H1 (cell line): ENCODE measurements around the gene DPYD. TPM values are rescaled to one million over a fixed set of nuclear protein-coding genes. Genes with fewer than 3 reads are reported as not detected.

Source experiments
- CTCF ChIA-PET: fragments of 300-600 bp; sonication (Branson Sonifier 250); formaldehyde crosslinking; loops from one replicate; lab custom pipeline; 2021; ENCODE audit not compliant: partially characterized antibody; lab: Charles Lee
- POLR2A ChIA-PET: fragments of 300-600 bp; sonication (Branson Sonifier 250); formaldehyde crosslinking; loops from one replicate; lab custom pipeline; 2021; ENCODE audit warnings: inconsistent platforms; ENCODE audit not compliant: partially characterized antibody; lab: Charles Lee
- DNase-seq, 2 experiments: peaks; one replicate each; pipeline versions ENCODE4 v3.0.0 to v3.0.0-alpha.2; 2010 to 2022; ENCODE audit warnings: low spot score in 2 of 2, low read depth in 1 of 2, mixed read lengths in 1 of 2
- FAIRE-seq: peaks from 2 replicates; lab custom pipeline; 2011; peaks lifted over from hg19 to GRCh38; lab: Jason Lieb, UNC
- H2AFZ ChIP-seq: 2 replicates; pipeline ENCODE4 v1.8.1; 2012; ENCODE audit warnings: low read length, inconsistent platforms
- H2AK5ac ChIP-seq: 2 replicates; pipeline ENCODE4 v1.6.1; 2013; ENCODE audit warnings: low read depth, low read length
- H2BK120ac ChIP-seq: replicated peaks from 2 replicates; pipeline ENCODE3; 2013; ENCODE audit warnings: low read depth, low read length, inconsistent platforms
- H2BK12ac ChIP-seq: 2 replicates; pipeline ENCODE4 v1.6.1; 2013; ENCODE audit warnings: low read depth, low read length
- H2BK15ac ChIP-seq: 2 replicates; pipeline ENCODE4 v1.6.1; 2013; ENCODE audit warnings: low read length
- H2BK20ac ChIP-seq: 2 replicates; pipeline ENCODE4 v1.6.1; 2013; ENCODE audit warnings: low read length
- H2BK5ac ChIP-seq: 2 replicates; pipeline ENCODE4 v1.6.1; 2013; ENCODE audit warnings: low read depth, low read length
- H3K14ac ChIP-seq: 2 replicates; pipeline ENCODE4 v1.6.1; 2013; ENCODE audit warnings: inconsistent platforms; ENCODE audit not compliant: insufficient read length
- H3K18ac ChIP-seq: 2 replicates; pipeline ENCODE4 v1.6.1; 2013; ENCODE audit warnings: low read length; ENCODE audit errors: extremely low read depth
- H3K23ac ChIP-seq: 2 replicates; pipeline ENCODE4 v1.6.1; 2013; ENCODE audit warnings: inconsistent platforms; ENCODE audit not compliant: insufficient read length
- H3K23me2 ChIP-seq: 2 replicates; pipeline ENCODE4 v1.6.1; 2013; ENCODE audit warnings: low read depth, low read length
- H3K27ac ChIP-seq: 2 replicates; pipeline ENCODE4 v1.6.1; 2011; ENCODE audit warnings: low read depth, low read length, inconsistent platforms
- H3K27me3 ChIP-seq, 4 experiments: replicated peaks in 1 of 4; 1 replicate in 1 of 4; 2 replicates in 3 of 4; pipeline versions ENCODE4 v1.6.1 to v1.8.1; 2011 to 2013; ENCODE audit warnings: low read length in 3 of 4, mild to moderate bottlenecking in 3 of 4, inconsistent platforms in 2 of 4, mixed read lengths in 2 of 4, moderate library complexity in 1 of 4; ENCODE audit not compliant: control insufficient read depth in 3 of 4, insufficient read depth in 3 of 4; ENCODE audit errors: extremely low read depth in 1 of 4
- H3K36me3 ChIP-seq, 4 experiments: 2 replicates each; pipeline versions ENCODE4 v1.6.1 to v1.8.1; 2011 to 2013; ENCODE audit warnings: mild to moderate bottlenecking in 4 of 4, low read length in 3 of 4, moderate library complexity in 2 of 4, control low read depth in 1 of 4, inconsistent platforms in 1 of 4; ENCODE audit not compliant: insufficient read depth in 4 of 4, control insufficient read depth in 2 of 4
- H3K4ac ChIP-seq: replicated peaks from 2 replicates; pipeline ENCODE3; 2013; ENCODE audit warnings: low read length, low read depth, mixed read lengths, inconsistent platforms; ENCODE audit not compliant: insufficient read length
- H3K4me1 ChIP-seq, 4 experiments: replicated peaks in 1 of 4; 1 replicate in 1 of 4; 2 replicates in 3 of 4; pipeline versions ENCODE4 v1.6.1 to v1.8.1; 2011 to 2013; ENCODE audit warnings: low read length in 3 of 4, inconsistent platforms in 2 of 4, mixed read lengths in 1 of 4; ENCODE audit not compliant: insufficient read depth in 4 of 4, control insufficient read depth in 3 of 4
- H3K4me2 ChIP-seq, 2 experiments: 2 replicates each; pipeline versions ENCODE4 v1.6.1 to v1.8.1; 2011 to 2013; ENCODE audit warnings: low read depth in 2 of 2, low read length in 2 of 2, control low read depth in 1 of 2, inconsistent platforms in 1 of 2, mild to moderate bottlenecking in 1 of 2; ENCODE audit not compliant: insufficient read depth in 1 of 2
- H3K4me3 ChIP-seq, 4 experiments: fragments of 200-600, 300-600 bp in 1 of 4; sonication (generic), shearing (Covaris generic), sonication (Bioruptor Twin) in 1 of 4; 2 replicates each; pipeline versions ENCODE4 v1.5.1 to v1.8.1; 2011 to 2016; ENCODE audit warnings: low read length in 4 of 4, low read depth in 3 of 4, control low read depth in 2 of 4, inconsistent platforms in 2 of 4, mild to moderate bottlenecking in 2 of 4, mixed read lengths in 1 of 4, moderate library complexity in 1 of 4; ENCODE audit not compliant: insufficient read depth in 2 of 4; ENCODE audit errors: extremely low read depth in 1 of 4
- H3K56ac ChIP-seq: replicated peaks from 2 replicates; pipeline ENCODE3; 2013; ENCODE audit warnings: low read depth, mild to moderate bottlenecking, mixed read lengths, low read length, inconsistent platforms; ENCODE audit not compliant: insufficient read length
- H3K79me1 ChIP-seq: 2 replicates; pipeline ENCODE4 v1.6.1; 2013; ENCODE audit warnings: low read depth, low read length, control low read depth
- H3K79me2 ChIP-seq, 2 experiments: 2 replicates each; pipeline versions ENCODE4 v1.6.1 to v1.8.1; 2012 to 2013; ENCODE audit warnings: low read length in 2 of 2, mild to moderate bottlenecking in 2 of 2, inconsistent platforms in 1 of 2; ENCODE audit not compliant: insufficient read depth in 2 of 2, control insufficient read depth in 1 of 2
- H3K9ac ChIP-seq, 4 experiments: replicated peaks in 1 of 4; 1 replicate in 1 of 4; 2 replicates in 3 of 4; pipeline versions ENCODE4 v1.6.1 to v1.8.1; 2011 to 2013; ENCODE audit warnings: low read depth in 3 of 4, low read length in 3 of 4, control low read depth in 2 of 4, mild to moderate bottlenecking in 2 of 4, moderate library complexity in 2 of 4, inconsistent platforms in 1 of 4; ENCODE audit errors: extremely low read depth in 1 of 4
- H3K9me3 ChIP-seq, 2 experiments: 2 replicates each; pipeline versions ENCODE4 v1.6.1 to v1.8.1; 2012 to 2013; ENCODE audit warnings: mild to moderate bottlenecking in 2 of 2, moderate library complexity in 2 of 2, control low read depth in 1 of 2, inconsistent platforms in 1 of 2, low read depth in 1 of 2, low read length in 1 of 2, mixed read lengths in 1 of 2; ENCODE audit not compliant: insufficient read depth in 2 of 2
- H4K20me1 ChIP-seq, 2 experiments: replicated peaks in 1 of 2; 2 replicates each; pipeline versions ENCODE3 to v1.8.1; 2011 to 2013; ENCODE audit warnings: inconsistent platforms in 2 of 2, low read length in 2 of 2, mild to moderate bottlenecking in 1 of 2; ENCODE audit not compliant: insufficient read depth in 2 of 2, control insufficient read depth in 1 of 2
- H4K5ac ChIP-seq: 2 replicates; pipeline ENCODE4 v1.6.1; 2013; ENCODE audit warnings: low read length, low read depth, mixed read lengths, inconsistent platforms; ENCODE audit not compliant: insufficient read length
- H4K8ac ChIP-seq: 2 replicates; pipeline ENCODE4 v1.8.0; 2013; ENCODE audit warnings: mild to moderate bottlenecking, moderate library complexity, low read length, inconsistent platforms; ENCODE audit not compliant: insufficient read depth; ENCODE audit errors: extremely low read depth
- H4K91ac ChIP-seq: replicated peaks from 2 replicates; pipeline ENCODE3; 2013; ENCODE audit warnings: low read length, mixed read lengths, inconsistent platforms; ENCODE audit not compliant: insufficient read length
- EP300 ChIP-seq, 2 experiments: IDR thresholded peaks; 1 replicate in 1 of 2; 2 replicates in 1 of 2; pipeline ENCODE4 v1.6.1; 2011 to 2012; ENCODE audit warnings: low read depth in 2 of 2, low read length in 2 of 2, mild to moderate bottlenecking in 2 of 2, borderline replicate concordance in 1 of 2, inconsistent platforms in 1 of 2, moderate library complexity in 1 of 2
- EZH2 ChIP-seq: fragments of 200-600 bp; sonication (generic); IDR thresholded peaks from 2 replicates; pipeline ENCODE4 v1.7.1; 2012; ENCODE audit warnings: low read depth, mild to moderate bottlenecking, moderate library complexity, low read length, inconsistent platforms; ENCODE audit not compliant: severe bottlenecking
- FOSL1 ChIP-seq: IDR thresholded peaks from 2 replicates; pipeline ENCODE4 v1.6.1; 2011; ENCODE audit warnings: mild to moderate bottlenecking, low read depth, low read length, moderate library complexity; ENCODE audit not compliant: insufficient read depth
- NRF1 ChIP-seq: IDR thresholded peaks from 2 replicates; pipeline ENCODE4 v1.6.1; 2011; ENCODE audit warnings: mild to moderate bottlenecking, low read depth, low read length, improper control_type of control experiment
- POU5F1 ChIP-seq: IDR thresholded peaks from 2 replicates; pipeline ENCODE4 v1.6.1; 2011; ENCODE audit warnings: low read depth, mild to moderate bottlenecking, low read length, moderate library complexity
- RBBP5 ChIP-seq: IDR thresholded peaks from 2 replicates; pipeline ENCODE4 v1.7.1; 2012; ENCODE audit warnings: low read depth, mild to moderate bottlenecking, inconsistent platforms, low read length, moderate library complexity, borderline replicate concordance
- RFX5 ChIP-seq: IDR thresholded peaks from 2 replicates; pipeline ENCODE4 v1.6.1; 2011; ENCODE audit warnings: low read depth, low read length, improper control_type of control experiment, borderline replicate concordance
- YY1 ChIP-seq: IDR thresholded peaks from 2 replicates; pipeline ENCODE4 v1.6.1; 2011; ENCODE audit warnings: low read depth, mild to moderate bottlenecking, low read length
- WGBS, 2 experiments: shearing (Covaris generic) in 1 of 2; methylation state at CpG; one replicate each; pipeline versions ENCODE4 v1.1.6 to v1.1.7; 2013 to 2015; ENCODE audit warnings: low lambda C conversion rate in 2 of 2, mixed read lengths in 2 of 2, inconsistent platforms in 1 of 2, low coverage in 1 of 2, missing lambda C conversion rate in 1 of 2; ENCODE audit not compliant: insufficient replicate concordance in 2 of 2, insufficient coverage in 1 of 2, insufficient read length in 1 of 2; ENCODE audit errors: extremely low coverage in 1 of 2, missing lambda C conversion rate in 1 of 2; 5-methylcytosine and 5-hydroxymethylcytosine counted together
- polyA plus RNA-seq, 7 experiments: library from polyadenylated mRNA; depleted of rRNA in 3 of 7; stranded (reverse) in 5 of 7; unstranded in 2 of 7; fragments of >200 nt in 5 of 7; fragments of 200-250 nt in 2 of 7; gene quantifications; 1 replicate in 5 of 7; 2 replicates in 1 of 7; 4 replicates in 1 of 7; pipeline versions ENCODE4 v1.2.1 to v1.2.3, GENCODE V29; 2011 to 2013; ENCODE audit warnings: missing spikeins in 2 of 7, mixed read lengths in 2 of 7
- total RNA-seq: library from RNA; stranded (reverse); fragmentation: NEBNext Ultra II Directional; extraction: Animal tissue kit (Norgen Biotek cat#: 25700); gene quantifications from 2 replicates; pipeline ENCODE4 v1.2.1, GENCODE V29; 2021

Gene DPYD
- total and polyA plus RNA-seq, 2 of the 8 experiments (the other 6 are each of a cell fraction or from before 2014, with no cell fraction given) = 0.29 to 0.73 TPM

DNA sequence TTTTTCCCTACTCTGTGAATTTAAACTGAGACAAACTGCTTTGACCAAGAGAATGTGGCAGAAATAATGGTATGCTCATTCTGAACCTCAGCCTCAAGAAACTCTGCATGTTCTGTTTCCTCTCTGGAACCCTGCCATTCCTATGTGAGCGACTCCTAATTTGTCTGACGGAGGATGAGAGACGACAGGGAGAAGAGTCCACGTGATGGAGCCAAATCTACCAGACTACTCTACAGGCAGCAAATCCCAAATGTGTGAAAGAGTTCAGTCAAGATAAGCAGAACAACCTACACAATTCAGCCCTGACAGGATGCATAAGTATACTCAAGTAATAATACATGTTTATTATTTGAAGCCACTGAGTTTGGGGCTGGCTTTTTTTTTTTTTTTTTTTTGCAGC lies 153.5 kb downstream of the DPYD start:
- Histone ChIP-seq H3K4ac (no peak overlapping the region), H4K20me1 (no peaks in the 10 kb centered on the region), H3K79me1 (no peaks in the 10 kb centered on the region), H4K91ac (no peak overlapping the region), H3K36me3 (no peaks in the 10 kb centered on the region), H4K5ac (no peak overlapping the region), H3K4me3 (no peak overlapping the region), H3K79me2 (no peaks in the 10 kb centered on the region), H2BK120ac (no peak overlapping the region), H3K23me2 (no peaks in the 10 kb centered on the region), H3K9me3 (no peaks in the 10 kb centered on the region), H2BK5ac (no peak overlapping the region), H3K23ac (no peak overlapping the region), H2AK5ac (no peak overlapping the region), H2BK15ac (no peak overlapping the region), H2BK12ac (no peak overlapping the region), H3K27me3 (peaks cover 0 to 1% (median 0%) of the 10 kb centered on the region in 4 experiments; a peak in 1 of 7 replicates), H3K18ac (no peak overlapping the region), H3K14ac (no peak overlapping the region), H2BK20ac (no peak overlapping the region), H4K8ac (no peak overlapping the region), H3K4me1 (no peaks in the 10 kb centered on the region), H3K27ac (no peak overlapping the region), H2AFZ (no peak overlapping the region), H3K9ac (no peak overlapping the region), H3K56ac (no peak overlapping the region), H3K4me2 (no peak overlapping the region)
- POLR2A ChIA-PET = no interaction called here
- FAIRE-seq (no peak), DNase-seq (no peak)
- CTCF ChIA-PET = interaction anchor here (0.6 kb wide), 1 partner anchor 339 kb away, joined by 4 read pairs; no protein-coding TSS in a partner anchor
- TF ChIP-seq EP300 (IDR thresholded peaks at IDR 0.05; ENCODE audit: borderline replicate concordance in 1 of 2, low read depth in 2 of 2, low read length in 2 of 2) (no peak), RFX5 (no peak), EZH2 (no peak), FOSL1 (no peak), POU5F1 (no peak), YY1 (no peak), RBBP5 (no peak), NRF1 (no peak)
- 88% methylated on average over 4 of the region's 4 CpGs; no CpG with 5 or more reads in 1 of the 2 experiments for WGBS, 2 experiments
